Central memory CD4-positive, alpha-beta T cell (primary cell): Measurements from ENCODE around the gene FIBP.
A peak's percentile ranks its signal among the peaks of the same experiment; 100 is the strongest.
"Not testable (repeated sequence)": the region's sequence is repeated elsewhere in the genome, so short reads cannot be mapped to it uniquely, and the experiment has no call there.

Experiments used
- DNase-seq: peaks from one replicate; pipeline ENCODE4 v3.0.0; 2022

Gene FIBP

GRCh38 chr11:65912845-65913244 lies 24.6 kb upstream of the FIBP start:
- DNase-seq, result no peak

DNA sequence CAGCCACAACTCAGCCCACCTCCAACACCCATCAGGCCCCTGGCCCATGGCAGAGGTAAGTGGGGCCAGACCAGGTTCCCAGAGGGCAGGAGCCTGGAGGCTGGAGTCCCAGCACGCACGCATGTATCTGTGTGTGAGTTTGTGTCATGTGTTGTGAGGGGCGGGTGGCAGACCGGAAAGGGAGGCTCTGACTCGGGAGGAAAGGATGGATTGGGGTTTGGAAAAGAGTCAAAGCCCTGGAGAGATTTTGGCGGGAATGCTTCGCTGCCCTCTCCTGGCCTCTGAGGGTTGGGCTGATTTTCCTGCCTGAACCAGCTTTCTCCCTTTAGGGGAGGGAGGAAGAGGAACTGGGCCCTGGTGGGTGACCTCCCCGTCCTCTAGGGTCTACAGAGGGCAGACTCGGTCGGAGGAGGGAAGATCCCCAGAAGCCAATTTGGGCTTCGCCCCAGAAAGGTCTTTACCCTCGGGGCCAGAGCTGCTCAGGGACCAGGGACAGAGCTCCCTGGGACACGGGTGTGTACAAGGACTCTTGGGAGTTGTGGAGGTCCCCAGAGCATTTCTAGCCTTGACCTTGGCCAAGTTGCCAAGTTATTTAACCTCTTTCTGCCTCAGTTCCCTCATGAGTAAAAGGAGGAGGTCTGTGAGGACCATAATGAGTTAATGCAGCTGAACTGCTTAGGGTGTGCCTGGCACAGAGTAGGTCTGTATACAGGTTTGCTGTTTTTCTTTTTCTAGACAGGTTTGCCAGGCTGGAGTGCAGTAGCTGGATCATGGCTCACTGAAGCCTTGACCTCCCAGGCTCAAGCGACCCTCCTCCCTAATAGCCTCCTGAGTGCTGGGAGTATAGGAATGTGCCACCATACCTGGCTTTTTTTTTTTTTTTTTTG lies 23.7 kb upstream of the FIBP start:
- no peak for DNase-seq

DNA sequence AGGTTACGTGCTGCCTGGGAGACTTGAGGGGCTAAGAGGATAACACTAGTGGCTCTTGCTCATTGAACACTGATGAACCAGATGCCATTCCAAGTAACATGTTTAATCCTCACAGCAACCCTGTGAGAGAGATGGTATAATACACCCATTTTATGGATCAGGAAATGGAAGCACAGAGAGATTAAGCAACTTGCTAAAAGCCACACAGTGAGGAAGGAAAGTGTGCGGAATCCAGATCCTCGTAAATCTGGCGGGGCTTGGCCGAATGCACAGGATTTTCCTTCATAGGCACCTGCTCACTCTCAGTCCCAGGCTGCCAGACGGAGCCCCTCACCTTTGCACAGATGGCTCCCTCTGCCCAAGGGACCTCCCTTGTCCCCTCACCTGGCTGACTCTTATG lies 19.6 kb upstream of the FIBP start:
- DNase-seq, result no peak

DNA sequence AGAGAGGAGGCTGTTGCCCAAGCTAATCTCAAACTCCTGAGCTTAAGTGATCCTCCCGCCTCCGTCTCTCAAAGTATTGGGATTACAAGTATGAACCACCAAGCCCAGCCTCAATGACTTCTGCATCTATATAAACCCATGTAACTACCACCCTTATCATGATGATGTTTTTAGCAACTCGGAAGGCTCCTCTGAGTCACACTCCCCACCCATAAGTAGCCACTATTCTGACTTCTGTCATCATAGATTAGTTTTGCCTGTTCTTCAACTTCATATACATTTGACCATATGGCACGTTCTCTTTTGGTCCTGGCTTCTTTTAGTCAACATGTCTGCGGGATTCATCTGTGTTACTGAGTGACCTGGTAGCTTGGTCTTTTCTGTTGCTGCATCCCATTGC lies 18.3 kb upstream of the FIBP start:
- no peak for DNase-seq

- no peak for DNase-seq
Measured at GRCh38 chr11:65903715-65904114, 15.4 kb upstream of the FIBP start.

DNA sequence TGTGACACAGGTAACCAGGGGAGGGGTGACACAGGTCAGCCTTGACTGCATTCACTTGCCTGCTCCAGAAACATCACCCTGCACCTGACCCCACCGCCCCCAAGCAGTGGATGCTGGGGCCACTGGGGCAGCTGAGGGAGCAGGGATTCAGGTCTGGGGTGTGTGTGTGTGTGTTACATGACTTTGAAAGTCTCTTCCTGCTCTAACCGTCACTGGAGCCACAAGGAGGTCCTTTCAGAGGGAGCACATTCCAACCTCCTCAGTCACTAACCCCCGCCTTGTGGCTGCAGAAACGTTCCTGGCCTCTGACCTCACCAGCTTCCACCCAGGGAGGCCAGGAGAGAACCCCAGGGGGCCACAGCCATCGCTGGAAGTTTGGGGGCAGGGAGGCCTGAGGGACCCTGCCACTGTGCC lies 14.8 kb upstream of the FIBP start:
- DNase-seq, result no peak

DNA sequence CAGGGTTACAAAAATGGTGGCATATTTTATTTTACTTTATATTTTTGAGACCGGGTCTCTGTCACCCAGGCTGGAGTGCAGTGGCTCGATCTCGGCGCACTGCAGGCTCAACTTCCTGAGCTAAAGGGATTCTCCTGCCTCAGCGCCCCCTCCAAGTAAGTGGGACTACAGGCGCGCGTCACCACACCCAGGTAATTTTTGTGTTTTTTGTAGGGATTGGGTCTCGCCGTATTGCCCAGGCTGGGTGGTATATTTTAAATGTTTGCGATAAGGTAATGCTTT lies 12.6 kb upstream of the FIBP start:
- DNase-seq, result no peak

GRCh38 chr11:65900125-65900898 lies 12.0 kb upstream of the FIBP start, which contains the start of gene FOSL1:
Gene FOSL1 (minus strand): TSS chr11:65900388. CDS start chr11:65900339, 49 bp downstream.
- DNase-seq, result peak; percentile 93

DNA sequence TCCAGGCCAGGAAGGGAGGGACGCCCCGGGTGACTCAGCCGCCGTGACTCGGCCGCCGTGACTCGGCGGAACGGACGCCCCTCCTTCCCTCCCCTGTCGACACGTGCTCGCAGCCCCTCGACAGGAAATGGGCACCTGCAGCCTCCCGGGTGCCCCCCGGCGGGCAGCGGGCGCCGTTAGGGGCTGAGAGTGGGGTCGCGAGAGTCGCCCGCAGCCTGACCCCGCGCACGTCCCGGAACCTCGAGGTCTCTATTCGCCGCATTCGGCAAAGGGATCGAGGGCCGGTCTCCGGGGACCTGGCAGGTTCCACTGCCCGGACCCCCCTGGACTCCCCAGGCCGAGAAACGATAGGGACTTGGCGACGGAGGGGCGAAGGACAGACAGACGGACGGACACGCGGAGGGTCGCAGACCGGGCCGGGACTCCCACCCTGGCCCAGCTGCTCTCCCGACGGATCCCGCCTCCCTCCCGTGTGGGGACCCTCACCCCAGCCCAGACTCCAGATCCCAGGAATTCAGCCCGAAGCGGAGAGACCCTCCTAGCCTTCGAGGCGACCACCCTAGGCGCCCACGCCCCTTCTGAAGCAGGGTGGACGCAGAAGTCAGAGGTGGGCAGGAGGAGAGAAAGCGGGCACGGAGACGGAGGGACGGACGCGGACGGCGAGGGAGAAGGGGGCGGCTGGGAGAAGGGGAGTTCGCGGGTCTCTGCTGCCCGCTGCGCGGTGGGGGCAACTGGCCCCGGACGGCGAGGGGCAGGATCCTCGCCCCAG lies 11.3 kb upstream of the FIBP start:
- peak; percentile 30 for DNase-seq

DNA sequence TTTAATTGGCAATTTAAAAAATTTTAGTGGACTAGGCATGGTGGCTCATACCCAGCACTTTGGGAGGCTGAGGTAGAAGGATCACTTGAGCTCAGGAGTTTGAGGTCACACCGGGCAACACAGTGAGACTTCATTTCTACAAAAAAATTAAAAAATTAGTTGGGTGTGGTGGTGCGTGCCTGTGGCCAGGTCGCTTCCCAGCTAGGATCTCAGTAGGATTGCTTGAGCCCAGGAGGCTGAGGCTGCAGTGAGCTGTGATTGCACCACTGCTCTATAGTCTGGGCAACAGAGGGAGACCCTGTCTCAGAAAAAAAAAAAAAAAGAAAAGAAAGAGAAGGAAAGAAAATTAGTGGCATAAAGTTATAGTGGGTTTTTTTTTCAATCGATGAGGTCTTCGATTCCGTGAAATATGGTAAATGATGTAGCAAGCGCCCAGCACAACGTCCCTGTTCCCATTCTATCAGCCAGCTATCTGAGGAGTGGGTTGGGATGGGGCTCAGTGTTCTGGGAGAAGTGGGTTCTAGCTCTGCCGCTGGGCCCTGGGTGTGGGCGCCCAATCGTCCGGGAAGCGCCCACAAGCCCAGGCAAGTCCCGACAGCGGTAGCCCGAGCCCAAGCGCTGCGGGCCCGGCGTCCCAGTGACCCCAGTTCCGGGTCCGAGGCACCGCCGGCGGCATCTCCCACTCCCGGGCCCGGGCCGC lies 10.5 kb upstream of the FIBP start:
- no peak for DNase-seq

GRCh38 chr11:65897020-65897471 lies 8.8 kb upstream of the FIBP start:
- DNase-seq, result no peak

GRCh38 chr11:65896034-65896999 lies 8.0 kb upstream of the FIBP start:
- DNase-seq, result no peak

DNA sequence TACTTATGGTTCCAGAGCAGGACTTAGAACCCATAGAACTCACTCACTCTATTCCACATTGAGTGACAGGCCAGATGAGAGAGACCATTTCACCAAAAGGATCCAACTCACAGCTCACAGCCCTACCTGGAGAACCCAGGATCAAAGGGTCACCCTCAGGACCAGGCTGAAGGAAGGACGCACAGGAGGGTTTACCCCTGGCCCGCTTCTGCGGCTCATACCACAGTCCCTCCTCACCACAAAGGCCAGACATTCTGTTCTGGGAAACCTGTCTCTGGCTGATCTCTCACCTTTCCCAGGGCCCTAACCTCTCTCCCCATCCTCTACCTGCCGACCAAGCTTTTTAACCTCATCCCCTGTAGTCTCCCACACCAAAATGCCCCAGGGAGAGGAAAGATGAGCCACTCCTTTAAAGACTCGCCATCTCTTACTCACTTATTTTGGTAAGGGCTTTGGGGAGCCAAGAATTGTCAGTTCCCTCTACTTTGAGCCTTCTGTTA lies 7.3 kb upstream of the FIBP start:
- no peak for DNase-seq

DNA sequence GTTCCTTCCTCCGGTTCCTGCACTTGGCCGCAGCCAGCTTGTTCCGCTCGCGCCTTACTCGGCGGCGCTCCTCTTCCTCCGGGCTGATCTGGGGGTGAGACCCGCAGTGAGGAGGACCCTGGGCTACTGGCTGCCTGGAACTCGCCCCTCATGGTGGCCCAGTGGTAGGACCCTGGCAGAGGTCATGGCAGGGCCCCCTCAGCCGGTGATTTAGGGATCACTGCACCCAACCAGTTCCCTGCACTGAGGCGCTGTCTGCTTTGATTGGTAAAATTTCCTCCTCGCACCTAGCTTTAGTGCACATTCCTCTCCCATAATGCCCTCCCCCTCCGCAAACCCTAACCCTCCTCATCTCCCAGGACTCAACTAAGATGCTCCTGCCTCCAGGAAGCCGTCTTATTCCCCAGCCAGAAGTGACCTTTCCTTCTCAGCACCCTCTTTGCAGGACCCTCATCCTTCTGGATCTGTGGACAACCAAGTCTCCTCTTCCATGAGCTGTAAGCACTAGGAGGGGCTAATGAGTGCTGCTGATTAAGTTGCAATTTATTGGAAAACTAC lies 5.8 kb upstream of the FIBP start:
- DNase-seq, result peak; percentile 35

- DNase-seq, result no peak
Measured at GRCh38 chr11:65892661-65893317, 4.5 kb upstream of the FIBP start.

GRCh38 chr11:65892137-65892540 lies 3.9 kb upstream of the FIBP start:
- DNase-seq, result not testable (repeated sequence)

DNA sequence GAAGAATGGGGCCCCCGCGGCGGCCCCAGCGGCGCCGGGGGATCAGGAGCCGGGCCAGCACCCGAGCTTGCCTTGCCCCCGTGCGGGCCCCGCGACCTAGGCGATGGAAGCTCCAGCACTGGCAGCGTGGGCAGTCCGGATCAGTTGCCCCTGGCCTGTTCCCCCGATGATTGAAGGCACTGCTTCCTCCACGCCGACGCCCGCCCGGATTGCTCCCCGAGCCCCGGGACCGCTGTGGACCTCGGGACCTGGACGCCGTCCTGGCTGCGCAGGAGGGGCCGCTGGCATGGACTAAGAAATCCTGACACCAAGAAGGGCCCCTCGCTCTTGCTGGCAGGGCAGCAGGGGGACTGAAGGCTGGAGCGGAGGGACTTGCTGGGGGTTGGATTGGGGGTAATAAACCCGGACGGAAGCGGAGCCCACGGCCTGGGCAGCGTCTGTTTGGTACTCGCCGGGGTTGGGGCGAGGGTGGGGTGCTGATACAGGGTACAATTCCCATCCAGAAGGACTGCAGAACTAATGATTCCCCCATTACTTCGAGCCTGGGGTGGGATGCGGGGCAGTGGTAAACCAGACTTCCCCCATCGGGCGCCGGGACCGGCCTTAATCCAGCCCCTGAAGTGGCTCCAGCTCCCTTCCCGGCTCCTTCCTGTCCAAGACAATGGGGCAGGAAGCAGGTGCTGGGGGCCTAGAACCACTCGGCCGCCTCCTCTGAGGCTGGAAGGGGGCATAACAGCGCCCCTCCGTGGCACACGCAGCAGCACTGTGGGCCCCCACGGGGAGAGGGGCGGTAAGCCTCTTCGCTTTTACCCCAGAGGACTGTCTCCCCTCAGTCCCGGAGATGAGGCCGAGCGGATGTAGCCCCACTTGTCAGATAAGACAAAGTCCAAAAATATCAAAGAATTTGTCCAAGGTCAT lies 3.2 kb upstream of the FIBP start:
- DNase-seq, result no peak

DNA sequence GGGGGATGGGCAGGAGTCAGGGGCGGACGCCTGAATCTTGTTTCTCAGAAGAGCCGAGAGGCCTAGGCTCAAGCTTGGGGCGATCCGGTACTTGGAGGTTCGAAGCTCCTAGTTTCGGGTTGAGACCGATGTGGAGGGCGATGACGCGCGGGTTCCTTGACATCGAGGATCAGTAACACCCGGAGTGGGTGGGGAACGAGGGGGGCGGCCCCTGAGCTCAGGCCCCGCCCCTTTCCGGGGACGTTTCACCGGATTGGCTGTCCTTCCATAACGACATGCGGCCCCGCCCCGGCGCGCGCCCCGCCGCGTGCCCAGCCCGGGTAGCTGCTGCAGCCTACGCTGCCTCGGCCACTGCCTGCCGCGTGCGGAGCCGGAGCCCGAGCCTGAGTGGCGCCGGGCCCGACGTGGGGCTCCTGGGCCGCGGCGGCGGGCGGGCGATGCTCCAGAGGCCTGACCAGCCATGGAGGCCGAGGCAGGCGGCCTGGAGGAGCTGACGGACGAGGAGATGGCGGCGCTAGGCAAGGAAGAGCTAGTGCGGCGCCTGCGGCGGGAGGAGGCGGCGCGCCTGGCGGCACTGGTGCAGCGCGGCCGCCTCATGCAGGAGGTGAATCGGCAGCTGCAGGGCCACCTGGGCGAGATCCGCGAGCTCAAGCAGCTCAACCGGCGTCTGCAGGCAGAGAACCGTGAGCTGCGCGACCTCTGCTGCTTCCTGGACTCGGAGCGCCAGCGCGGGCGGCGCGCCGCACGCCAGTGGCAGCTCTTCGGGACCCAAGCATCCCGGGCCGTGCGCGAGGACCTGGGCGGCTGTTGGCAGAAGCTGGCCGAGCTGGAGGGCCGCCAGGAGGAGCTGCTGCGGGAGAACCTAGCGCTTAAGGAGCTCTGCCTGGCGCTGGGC lies 2.3 kb upstream of the FIBP start, which contains the start of gene CCDC85B:
Gene CCDC85B (plus strand): TSS at position 350 of the 895 bp plus-strand sequence. CDS start 111 bp downstream, at position 461.
- peak; percentile 98 for DNase-seq
